Stimulated activated CD4-positive, alpha-beta T cell treated with anti-CD3 and anti-CD28 coated beads, Interleukin-4, amount 100 ng/mL, for 4 hours (primary cell): ENCODE results near the gene IPO13.

Source experiments
- DNase-seq, 2 experiments: peaks; one replicate each; pipeline ENCODE4 v3.0.0-alpha.2; 2020

Gene IPO13

DNA sequence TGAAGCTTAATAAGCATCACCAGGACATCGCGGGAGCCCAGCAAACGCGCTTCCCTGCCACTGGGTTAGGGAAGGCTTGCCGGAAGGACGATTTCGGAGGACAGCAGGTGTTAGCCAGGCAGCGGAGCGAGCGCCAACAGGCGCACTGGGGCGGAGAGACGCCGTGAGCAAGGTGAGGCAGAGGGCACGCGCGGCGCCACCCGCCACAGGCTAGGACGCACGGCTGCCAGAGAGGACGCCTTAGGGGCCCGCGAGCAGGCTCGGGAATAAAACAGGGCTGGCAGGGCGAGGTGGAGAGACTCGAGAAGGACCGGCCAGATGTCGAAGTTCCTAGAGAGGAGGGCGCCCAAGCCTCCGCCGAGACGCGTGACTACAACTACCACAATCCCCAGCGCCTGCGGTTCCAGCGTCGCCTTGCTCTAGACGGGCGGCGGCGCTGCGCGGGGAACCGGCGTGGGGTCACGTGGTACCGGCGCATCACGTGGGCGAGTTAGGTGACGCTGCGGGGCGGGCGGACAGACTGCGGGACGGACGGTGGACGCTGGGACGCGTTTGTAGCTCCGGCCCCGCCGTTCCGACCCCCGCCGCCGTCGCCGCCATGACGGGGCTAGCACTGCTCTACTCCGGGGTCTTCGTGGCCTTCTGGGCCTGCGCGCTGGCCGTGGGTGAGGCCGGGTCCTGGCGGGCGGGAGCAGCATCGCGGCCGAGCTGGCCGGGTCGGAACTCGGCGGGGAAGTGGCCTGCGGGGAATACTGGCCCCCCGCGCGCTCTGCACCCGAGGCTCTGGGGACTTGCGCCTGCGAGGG, 27.9 kb downstream of the IPO13 start, which contains the start of gene ATP6V0B:
Gene ATP6V0B, plus strand, starts transcription at position 518 of the 806 bp plus-strand sequence. Its CDS starts 81 bp downstream, at position 599.
- DNase-seq = peak; percentile 93 to 95

DNA sequence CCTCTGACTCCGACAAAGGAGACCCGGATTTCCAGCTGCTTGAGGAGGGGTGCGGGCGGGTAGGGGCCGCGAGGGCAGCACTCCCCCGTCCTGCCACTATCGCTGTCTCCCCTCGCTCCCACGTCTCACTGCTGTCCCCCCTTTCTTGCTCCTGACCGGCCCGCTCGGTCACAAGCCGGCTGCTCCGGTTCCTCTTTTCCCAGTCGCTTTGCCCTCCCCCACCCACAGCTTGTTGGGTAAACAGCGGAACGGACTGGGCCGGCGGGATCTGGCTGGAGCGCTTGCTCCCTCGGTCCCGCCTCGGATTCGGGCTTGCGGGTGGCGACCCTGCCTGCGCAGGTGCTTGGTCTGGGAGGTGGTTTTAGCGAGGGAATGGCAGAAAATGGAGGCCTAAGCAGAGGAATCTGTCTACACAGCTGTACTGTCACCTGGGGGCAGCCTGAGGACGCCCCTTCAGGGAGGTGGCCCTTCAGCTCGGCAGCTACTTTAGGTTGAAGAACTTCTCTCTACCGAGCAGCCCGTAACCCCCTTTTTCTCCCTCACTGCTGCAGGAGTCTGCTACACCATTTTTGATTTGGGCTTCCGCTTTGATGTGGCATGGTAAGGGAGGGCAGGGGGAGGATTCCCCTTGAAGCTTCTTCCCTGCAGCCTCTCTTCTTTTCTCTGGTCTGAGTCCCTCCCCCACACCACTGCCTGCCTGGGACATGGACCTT, 28.7 kb downstream of the IPO13 start:
- peak in 1 of 2 experiments; percentile 12 for DNase-seq

DNA sequence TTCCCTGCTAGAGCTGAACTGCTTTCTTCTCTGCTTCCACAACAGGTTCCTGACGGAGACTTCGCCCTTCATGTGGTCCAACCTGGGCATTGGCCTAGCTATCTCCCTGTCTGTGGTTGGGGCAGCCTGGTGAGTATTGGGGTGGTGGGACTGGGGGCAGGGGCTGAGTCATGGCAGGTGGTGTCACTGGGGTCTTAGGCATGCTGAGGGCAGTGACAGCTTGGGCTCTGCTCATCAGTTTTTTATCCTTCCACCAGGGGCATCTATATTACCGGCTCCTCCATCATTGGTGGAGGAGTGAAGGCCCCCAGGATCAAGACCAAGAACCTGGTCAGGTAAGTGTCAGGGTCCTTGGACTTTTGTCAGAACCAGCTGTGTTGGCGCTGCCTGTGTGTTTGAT, 29.3 kb downstream of the IPO13 start:
- DNase-seq = no peak

DNA sequence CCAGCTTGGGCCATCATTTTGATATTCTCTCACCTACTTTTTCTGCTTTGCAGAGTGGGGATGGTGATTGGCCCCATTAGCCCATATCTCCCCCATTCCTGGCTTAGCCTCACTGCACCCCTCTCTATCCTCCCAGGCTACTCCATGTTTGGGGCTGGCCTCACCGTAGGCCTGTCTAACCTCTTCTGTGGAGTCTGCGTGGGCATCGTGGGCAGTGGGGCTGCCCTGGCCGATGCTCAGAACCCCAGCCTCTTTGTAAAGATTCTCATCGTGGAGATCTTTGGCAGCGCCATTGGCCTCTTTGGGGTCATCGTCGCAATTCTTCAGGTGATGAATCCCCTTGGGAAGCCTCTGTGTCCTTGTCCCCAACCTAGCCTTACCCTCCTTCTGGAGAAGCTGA, 30.1 kb downstream of the IPO13 start:
- no peak for DNase-seq

DNA sequence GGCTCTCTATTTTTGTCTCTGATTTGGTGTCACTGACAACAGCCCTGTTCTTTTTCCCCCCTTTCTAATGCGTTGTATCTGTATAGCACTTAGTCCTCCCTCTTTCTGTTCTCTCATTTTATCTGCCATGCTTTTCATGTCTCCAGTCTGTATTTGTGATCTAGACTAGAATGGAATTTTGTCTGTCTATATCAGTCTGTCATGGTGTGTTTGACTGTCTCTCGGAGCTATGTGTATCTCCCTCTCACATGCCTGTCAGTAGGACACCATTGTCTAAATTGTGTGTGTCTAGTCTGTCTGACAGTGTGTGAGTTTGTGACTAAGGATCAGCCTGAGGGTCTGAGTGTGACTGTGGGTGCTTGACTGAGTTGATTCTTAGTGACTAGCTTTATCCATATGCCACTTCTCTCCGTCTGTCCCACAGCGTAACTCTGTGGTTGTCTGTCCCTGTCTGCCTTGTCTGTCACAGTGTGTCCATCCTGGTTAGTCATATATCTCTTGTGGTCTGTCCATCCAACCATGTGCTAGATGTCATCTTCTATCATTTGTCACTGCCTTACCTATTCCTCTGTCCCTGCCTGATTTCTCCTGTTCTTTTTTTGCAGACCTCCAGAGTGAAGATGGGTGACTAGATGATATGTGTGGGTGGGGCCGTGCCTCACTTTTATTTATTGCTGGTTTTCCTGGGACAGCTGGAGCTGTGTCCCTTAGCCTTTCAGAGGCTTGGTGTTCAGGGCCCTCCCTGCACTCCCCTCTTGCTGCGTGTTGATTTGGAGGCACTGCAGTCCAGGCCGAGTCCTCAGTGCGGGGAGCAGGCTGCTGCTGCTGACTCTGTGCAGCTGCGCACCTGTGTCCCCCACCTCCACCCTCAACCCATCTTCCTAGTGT, 30.9 kb downstream of the IPO13 start:
- DNase-seq = no peak

DNA sequence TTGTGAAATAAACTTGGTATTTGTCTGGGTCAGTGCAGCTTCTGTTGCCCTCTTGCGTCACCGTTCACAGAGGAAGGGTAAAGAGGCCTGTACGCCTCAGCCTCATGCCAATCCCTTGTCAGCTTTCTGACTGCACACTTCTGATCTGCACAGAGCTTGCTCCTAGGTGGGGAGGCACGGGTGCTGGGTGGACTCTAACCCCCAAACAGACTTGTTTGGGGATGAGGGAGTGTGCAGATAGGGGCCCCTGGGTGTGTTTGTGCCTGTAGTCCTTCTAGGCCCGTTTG, 31.5 kb downstream of the IPO13 start:
- no peak for DNase-seq

DNA sequence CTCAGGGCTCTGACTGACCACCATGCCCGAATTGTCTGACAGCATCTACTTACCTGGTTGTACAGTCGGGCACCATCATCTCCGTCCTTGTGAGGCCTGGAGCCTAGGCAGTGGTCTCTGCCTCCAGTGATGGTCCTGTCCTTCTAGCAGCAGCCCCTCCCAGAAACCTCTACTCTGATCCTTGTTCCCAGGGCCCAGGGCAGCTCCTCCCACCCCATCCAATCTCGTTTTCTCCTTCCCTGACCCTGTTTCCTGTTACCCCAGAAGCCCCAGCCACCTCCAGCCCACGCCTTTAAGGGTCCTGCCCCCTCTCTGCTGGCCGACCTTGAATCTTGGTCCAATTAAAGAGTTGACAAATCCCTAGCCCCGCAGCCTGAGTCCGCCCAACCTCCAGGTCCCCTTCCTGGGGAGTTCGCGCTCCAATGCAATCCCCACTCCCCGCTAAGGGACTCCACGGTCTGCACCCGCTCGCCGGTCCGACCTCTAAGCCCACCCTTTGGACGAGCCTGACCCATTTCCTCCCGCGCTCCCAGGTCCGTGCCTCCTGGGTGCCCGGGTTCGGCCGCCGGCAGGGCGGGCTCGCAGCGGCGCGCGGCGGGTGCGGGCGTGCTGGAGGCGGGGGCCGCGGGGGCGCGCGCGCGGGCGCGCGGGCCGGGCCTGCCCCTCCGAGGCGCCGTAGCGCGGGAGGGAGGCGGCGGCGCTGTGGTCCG, 32.0 kb downstream of the IPO13 start, which contains the start of gene B4GALT2:
Gene B4GALT2, plus strand, starts transcription at position 660 of the 710 bp plus-strand sequence. CDS start 1,951 bp downstream, outside the sequence.
- peak; percentile 19 to 52 for DNase-seq

DNA sequence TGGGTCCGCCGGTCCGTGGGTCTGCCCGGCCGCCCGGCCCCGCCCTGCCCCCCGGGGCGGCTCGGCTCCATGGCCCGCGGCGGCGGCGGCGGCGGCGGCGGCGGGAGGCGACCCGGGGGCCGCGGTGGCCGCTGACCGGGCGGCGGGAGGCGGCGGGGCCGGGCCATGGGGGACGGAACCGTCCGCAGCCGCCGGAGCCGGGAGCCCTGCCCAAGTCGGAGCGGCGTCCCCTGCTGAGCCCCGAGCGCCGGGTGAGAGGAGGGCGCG, 32.4 kb downstream of the IPO13 start:
- DNase-seq = no peak

DNA sequence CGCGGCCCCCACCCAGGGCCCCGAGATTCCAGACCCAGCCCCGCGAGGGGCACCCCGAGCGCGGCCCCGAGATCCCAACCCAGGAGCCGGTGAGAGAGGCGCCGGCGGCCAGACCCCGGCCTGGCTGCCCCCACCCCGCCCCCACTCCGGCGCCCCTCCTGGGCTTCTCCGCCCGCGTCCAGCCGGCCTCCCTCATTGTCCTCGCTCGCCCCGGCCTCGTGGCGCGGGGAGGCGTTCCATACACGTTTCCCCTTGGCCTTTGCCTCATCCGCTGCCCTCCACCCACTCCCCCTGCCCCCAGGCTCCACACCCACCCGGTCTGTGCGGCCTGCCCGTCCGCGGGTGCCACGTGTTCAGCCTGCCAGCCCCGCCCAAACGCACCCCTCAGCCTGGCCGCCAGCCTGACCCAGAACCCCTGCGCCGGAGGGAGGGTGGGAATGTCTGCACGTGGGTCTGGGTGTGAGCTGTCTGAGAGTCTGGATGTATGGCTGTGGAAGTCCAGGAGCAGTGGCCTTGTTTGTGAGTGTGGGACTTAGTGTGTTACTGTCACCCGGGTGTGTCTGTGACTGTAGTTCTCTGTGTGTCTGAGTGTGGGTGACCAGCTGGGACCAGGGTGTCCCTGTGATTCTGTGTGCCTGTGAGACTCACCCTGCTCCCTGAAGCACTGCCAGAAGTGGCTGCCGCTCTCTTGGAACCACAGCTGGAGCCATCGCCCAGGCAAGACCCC, 32.9 kb downstream of the IPO13 start:
- DNase-seq = peak in 1 of 2 experiments; percentile 30

DNA sequence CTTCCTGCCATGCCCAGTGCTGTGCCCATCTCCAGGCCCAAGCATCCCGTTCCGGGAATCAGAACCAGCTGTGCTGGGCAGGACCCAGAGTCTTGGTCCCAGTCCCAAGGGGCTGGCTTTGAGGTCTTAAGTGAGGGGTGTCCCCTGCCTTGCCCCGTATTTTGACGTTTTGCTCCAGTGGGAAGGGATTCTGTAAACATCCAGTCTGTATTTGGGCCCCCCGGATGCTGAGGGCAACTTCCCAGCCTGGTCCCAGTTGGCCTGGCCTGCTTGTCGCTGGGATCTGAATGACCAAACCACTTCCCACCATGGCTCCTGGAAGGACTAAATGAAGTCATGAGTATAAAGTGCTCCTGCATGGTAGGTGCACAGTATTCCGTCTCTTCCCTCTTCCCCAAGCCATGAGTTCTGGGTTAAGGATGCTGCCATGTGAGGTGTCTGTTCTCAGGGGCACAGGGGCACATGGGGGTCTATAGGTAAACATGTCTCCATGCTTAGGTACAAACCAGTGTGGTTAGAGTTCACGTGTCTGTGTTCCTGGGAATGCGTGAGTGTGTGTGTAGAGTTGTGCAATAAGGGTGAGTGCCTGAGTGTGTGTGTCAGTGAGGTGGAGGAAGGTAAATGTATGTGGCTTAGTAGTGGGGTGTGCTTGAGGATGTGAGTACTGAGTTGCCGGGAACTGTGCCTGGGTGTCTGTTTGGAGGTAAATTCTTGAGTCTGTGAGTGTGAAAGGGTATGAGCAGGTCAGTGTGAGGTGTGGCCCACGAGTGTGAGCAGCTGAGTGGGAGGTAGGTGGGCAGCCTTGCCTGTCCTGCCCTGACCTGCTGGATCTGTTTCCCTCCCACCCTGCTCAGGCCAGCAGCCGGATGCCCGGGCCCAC, 33.7 kb downstream of the IPO13 start:
- DNase-seq = no peak

DNA sequence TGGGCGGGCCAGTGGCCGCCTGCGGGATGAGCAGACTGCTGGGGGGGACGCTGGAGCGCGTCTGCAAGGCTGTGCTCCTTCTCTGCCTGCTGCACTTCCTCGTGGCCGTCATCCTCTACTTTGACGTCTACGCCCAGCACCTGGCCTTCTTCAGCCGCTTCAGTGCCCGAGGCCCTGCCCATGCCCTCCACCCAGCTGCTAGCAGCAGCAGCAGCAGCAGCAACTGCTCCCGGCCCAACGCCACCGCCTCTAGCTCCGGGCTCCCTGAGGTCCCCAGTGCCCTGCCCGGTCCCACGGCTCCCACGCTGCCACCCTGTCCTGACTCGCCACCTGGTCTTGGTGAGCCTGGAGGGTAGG, 34.4 kb downstream of the IPO13 start:
- no peak for DNase-seq

DNA sequence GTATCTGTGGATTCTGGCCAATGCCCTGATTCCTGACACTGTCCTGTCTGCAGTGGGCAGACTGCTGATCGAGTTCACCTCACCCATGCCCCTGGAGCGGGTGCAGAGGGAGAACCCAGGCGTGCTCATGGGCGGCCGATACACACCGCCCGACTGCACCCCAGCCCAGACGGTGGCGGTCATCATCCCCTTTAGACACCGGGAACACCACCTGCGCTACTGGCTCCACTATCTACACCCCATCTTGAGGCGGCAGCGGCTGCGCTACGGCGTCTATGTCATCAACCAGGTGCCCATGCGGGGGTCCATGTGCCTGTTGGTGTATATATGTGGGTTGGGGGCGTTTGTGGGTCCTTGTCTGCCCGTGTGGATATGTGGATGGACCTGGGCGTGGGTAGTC, 34.9 kb downstream of the IPO13 start:
- no peak for DNase-seq

DNA sequence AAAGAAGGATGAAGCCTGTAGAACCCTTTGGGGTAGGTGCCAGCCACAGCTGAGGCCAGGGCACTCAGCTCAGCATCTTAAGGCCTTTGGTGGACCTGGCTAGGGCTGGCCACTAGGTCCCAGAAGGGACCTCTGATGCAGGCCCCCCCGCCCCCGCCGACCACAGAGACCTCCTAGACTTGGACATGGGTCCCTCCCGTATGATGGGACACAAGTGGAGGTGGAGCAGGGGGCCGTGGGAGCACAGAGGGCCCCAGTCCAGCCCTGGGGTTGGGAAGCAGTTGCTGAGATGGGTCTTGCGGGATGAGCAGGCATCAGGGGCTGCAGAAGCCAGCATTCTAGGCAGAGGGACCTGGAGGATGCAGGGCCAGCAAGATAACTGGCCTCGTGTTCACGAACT, 35.5 kb downstream of the IPO13 start:
- DNase-seq = no peak

DNA sequence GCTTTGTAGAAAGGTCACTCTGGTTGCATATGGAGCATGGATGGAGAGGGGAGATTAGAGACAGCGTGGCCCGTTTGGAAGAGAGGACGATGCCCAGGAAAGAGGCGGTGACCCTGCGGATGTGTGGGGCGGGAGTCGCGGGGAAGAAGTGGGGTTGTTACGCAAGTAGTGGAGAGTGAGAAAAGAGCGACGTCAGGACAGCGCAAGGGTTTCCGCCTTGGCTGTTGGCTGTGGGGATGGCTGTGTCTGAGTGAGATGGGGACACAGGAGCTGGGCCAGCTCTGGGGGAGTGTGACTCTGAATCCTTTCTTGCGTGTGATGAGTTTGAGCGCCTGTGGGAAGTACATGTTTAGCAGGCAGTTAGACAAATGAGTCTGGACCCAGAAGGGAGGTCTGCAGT, 36.1 kb downstream of the IPO13 start:
- DNase-seq = no peak

DNA sequence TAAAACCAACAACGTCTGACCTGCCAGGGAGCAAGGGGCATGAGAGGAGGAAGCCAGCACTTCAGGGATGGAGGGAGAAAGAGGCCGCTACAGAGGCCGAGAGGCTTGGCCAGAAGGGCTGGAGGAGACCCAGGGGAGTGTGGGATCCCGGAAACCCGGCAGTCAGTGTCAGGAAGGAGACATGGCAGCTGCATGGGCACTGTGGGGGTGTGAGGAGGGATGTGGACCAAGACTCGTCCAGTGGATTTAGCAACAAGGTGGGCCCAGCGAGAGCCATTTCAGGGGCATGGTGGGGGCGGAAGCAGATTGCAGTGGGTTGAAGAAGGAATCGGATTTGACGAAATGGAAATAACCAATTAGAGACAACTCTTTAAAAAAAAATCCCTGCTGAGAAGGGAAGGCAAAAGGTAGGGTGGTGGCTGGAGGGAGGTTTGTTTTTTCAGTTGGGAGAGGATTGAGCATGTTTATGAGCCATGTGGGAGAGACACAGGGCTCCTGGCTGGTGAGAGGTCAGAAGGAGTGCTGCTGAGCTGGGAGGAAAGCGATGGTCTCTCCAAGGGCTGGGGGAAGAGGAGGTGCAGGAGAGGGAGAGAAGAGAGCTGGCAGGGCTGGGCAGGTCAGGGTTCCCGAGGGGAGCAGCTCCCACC, 36.6 kb downstream of the IPO13 start:
- no peak for DNase-seq

DNA sequence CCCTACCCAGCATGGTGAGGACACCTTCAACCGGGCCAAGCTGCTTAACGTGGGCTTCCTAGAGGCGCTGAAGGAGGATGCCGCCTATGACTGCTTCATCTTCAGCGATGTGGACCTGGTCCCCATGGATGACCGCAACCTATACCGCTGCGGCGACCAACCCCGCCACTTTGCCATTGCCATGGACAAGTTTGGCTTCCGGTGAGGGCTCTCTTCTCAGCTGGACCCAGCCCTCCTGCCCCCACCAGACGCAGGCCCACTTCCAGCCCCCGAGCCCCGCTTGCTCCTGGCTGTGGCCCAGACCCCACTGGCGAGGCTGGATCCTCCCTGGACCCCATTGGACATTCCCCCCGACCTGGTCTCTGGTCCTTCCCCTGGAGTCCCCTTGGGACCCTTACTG, 38.1 kb downstream of the IPO13 start:
- DNase-seq = no peak

DNA sequence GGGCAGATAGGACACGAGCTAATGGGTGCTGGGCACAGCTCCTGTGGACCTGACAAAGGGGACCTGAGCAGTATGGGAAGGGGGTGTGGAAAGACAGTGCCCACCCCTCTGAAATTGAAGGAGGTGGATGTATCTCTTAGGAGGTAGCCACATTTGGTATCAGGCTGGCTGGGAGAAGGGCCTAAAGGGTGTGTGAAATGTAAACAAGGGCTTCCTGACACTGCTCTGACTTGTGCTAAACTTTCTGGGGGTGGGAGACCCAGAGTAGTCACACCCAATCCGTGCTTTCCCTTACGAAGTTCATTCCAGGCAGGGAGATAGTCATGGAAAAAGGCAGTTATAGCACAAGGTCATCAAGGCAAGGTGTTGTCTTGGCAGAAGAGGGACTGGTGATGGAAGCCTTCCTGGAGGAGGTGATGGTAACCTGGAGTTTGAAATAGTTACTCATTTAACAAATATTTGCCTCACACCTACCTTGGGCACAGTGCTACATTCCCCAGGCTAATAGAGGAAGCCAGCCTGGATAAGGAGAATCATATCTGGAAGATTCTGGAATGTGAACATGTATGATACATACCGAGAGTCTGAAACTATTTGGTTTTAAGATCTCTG, 39.3 kb downstream of the IPO13 start:
- no peak for DNase-seq

DNA sequence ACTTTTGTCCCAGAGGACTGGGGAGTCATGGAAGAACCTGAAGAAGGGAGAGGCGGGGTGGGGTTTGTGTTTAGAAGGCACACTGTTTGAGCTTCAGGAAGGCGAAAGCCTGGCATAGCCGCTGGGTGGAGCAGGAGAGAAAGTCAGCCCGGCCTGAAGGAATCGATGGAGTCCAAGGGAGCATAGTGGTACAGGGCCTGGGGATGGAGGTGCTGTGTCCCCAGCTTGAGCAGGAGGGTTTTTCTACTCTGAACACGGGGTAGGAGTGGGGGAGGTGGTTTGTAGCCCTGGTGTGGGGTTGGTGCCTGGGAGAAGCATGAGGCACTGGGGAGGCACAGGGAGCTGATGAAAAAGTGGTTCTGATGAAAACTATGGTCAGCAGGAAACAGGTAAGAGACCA, 40.0 kb downstream of the IPO13 start:
- no peak for DNase-seq

DNA sequence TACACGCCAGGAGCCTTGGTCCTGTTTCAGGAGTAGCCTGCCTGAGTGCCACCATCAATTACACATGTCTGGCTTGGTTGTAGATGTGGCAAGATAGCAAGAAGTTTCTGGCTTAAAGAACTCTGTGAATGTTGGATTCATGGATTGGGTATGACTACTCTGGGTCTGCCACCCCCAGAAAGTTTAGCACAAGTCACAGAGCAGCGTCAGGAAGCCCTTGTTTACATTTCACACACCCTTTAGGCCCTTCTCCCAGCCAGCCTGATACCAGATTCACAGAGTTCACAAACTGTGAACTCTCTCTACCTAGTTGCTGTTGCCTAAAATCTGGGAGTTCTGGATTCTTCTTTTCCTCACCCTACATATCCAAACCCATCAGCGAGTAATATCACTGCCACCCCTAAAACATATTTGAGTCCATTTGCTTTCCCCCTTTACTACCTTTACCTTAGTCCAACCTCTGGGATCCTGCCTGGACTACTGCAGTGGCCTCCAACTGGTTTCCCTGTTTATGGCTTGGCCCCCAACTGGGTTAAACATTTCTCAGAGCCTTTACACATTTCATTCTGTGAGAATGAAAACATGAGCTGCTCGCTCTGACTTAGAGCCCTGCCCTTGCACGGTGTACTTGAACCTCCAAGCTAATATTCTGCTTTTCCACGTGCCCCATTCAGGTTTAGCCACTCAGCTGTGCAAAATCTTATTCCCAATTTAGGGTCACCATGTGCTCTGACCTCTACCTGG, 40.6 kb downstream of the IPO13 start:
- no peak for DNase-seq
